ENCODE data around the gene DMD.

The DMD gene

DNA sequence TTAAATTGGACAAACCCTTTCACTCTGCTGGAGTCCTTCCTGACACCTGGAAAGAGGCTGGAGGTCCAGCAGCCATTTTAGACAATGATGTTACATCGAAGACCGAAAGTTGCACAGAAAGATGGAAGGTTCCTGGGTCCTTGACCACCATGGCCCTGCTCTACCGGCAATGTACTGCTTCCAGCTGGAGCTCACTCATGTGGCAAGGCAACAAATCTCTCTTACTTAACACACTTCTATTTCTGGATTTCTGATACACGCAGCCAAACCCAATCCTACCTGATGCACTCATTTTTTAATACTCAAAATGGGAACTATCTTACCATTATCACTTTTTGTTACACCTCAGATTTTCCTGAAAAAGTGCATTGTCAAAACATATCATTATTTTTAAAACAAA lies 33.1 kb downstream of the DMD start:
- no peaks in the 10 kb centered on the region for H3K27me3 Mint-ChIP-seq (ENCODE audit: low read depth)
- peaks cover 19% of the 10 kb centered on the region for H3K4me1 Mint-ChIP-seq
- no peaks in the 10 kb centered on the region for H3K36me3 Mint-ChIP-seq (ENCODE audit: low read depth)
- H3K4me3 Mint-ChIP-seq, result peak overlapping the region in 1 of 3 experiments; percentile 21
- H3K27ac Mint-ChIP-seq, result no peak overlapping the region
- no peaks in the 10 kb centered on the region for H3K9me3 Mint-ChIP-seq
- TF ChIP-seq, protein P1, sequence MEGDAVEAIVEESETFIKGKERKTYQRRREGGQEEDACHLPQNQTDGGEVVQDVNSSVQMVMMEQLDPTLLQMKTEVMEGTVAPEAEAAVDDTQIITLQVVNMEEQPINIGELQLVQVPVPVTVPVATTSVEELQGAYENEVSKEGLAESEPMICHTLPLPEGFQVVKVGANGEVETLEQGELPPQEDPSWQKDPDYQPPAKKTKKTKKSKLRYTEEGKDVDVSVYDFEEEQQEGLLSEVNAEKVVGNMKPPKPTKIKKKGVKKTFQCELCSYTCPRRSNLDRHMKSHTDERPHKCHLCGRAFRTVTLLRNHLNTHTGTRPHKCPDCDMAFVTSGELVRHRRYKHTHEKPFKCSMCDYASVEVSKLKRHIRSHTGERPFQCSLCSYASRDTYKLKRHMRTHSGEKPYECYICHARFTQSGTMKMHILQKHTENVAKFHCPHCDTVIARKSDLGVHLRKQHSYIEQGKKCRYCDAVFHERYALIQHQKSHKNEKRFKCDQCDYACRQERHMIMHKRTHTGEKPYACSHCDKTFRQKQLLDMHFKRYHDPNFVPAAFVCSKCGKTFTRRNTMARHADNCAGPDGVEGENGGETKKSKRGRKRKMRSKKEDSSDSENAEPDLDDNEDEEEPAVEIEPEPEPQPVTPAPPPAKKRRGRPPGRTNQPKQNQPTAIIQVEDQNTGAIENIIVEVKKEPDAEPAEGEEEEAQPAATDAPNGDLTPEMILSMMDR (IDR thresholded peaks at IDR 0.05; ENCODE audit: unreplicated experiment in 3 of 3), result no peak

DNA sequence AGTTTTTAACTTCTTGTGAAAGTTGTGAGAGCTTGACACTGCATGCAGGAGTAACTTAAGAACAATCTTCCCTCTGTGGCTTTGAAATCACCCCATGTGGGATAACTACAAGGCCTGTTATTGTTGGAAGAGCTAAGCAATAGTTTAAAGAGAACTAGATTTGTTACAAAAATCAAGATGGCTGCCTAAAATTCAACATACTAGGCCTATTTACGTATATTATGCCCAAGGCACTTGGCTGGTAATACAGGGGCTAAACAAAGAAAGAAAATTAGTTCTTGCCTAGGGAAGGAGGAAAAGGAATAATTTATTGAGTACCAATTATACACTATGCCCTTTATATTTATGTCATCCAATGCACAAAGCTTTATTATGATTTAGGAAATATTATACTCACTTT lies 36.1 kb downstream of the DMD start:
- Mint-ChIP-seq H3K4me3 (no peak overlapping the region), H3K27me3 (ENCODE audit: low read depth) (no peaks in the 10 kb centered on the region), H3K4me1 (peaks cover 11% of the 10 kb centered on the region), H3K27ac (no peak overlapping the region), H3K36me3 (ENCODE audit: low read depth) (no peaks in the 10 kb centered on the region), H3K9me3 (no peaks in the 10 kb centered on the region)
- TF ChIP-seq, protein P1 (IDR thresholded peaks at IDR 0.05; ENCODE audit: unreplicated experiment in 3 of 3), result no peak

DNA sequence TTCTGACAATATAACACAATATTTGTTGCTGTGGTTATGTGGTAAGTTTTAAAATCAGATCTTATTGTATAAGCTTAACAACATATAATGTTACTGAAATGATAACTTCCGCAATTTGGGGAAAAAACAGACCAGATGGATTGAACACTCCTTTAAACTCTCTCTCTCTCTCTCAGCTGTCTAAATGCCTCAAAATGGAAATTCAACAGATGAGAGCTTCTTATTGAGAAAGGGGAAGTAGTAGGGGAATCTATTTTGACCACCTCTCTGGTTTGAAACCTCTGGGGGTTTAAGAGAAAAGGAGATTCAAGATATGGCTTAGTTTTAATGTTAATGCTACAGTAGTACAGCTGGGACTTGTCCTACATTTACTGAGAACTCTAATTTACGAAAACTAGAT lies 40.3 kb downstream of the DMD start:
- Mint-ChIP-seq H3K9me3 (no peaks in the 10 kb centered on the region), H3K4me1 (peaks cover 2% of the 10 kb centered on the region), H3K27ac (no peak overlapping the region), H3K36me3 (ENCODE audit: low read depth) (no peaks in the 10 kb centered on the region), H3K27me3 (ENCODE audit: low read depth) (no peaks in the 10 kb centered on the region), H3K4me3 (no peak overlapping the region)
- TF ChIP-seq, protein P1 (IDR thresholded peaks at IDR 0.05; ENCODE audit: unreplicated experiment in 3 of 3), result no peak

DNA sequence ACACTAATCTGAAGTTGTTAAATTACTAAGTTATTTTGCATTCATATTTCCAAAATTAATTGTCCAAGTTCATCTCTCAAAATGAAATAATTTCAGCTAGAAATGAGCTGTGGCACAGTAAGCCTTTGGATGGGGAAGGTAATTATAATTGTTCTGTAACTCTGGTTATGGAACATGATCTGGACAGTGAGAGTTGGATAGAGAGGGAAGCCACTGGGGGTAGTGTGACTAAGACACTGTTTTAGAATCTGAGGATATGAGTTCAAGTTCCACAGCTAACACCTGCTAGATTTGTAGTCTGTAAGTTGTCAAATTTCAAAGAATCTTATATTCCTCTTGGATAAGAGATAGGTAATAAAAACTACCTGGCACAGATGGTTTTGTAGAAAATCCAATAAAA lies 49.5 kb downstream of the DMD start:
- H3K36me3 Mint-ChIP-seq (ENCODE audit: low read depth), result no peaks in the 10 kb centered on the region
- no peaks in the 10 kb centered on the region for H3K4me1 Mint-ChIP-seq
- TF ChIP-seq, protein P1 (IDR thresholded peaks at IDR 0.05; ENCODE audit: unreplicated experiment in 3 of 3), result no peak
- no peaks in the 10 kb centered on the region for H3K9me3 Mint-ChIP-seq
- no peaks in the 10 kb centered on the region for H3K27me3 Mint-ChIP-seq (ENCODE audit: low read depth)
- no peak overlapping the region for H3K27ac Mint-ChIP-seq
- no peak overlapping the region for H3K4me3 Mint-ChIP-seq

DNA sequence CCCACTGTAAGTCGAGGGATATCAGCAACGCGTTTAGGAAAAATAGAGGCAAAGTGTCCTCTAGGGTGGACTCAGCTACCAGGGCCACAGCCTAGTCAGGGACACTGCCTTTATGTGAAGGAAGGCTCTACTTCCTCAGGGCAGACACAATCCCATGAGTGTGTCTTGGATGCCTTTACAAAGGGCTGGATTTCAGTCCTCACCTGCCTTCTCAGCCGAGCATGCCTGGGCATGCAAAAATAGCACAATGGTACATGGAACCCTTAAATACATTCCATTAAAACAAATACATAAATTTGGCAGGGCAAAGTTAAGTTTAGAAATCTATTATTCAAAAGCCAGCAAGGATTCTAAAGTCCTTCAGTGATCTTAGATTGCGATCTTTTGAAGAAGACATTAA lies 51.1 kb downstream of the DMD start:
- Mint-ChIP-seq H3K27ac (no peak overlapping the region), H3K36me3 (ENCODE audit: low read depth) (no peaks in the 10 kb centered on the region), H3K4me3 (no peak overlapping the region), H3K27me3 (ENCODE audit: low read depth) (no peaks in the 10 kb centered on the region), H3K4me1 (no peaks in the 10 kb centered on the region), H3K9me3 (no peaks in the 10 kb centered on the region)
- TF ChIP-seq, protein P1 (IDR thresholded peaks at IDR 0.05; ENCODE audit: unreplicated experiment in 3 of 3), result no peak

DNA sequence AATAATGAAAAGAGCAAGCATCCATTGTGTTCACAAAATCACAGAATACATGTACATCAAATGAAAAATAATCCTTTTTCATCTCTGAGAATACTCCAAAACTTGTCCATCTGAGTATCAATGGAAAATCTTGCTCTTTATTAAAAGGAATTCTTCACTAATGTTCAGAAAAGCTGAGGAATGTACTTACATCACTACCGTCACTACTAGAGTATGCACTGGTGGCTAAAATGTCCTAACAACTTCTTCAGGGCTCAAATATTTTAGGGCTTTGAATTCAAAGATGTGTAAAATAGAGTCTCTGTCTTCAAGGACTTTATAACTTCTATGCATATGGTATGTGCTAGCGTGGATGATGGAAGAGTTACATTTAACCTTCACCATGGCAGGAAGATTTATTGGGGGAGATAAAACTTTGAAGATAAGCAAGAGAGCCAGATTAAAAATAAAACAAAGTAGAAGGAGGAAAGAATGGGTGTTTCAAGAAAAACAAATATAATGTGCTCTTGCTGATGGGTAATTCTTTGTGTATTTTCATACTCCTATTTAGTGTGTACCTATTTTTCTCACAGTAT lies 55.1 kb downstream of the DMD start:
- TF ChIP-seq, protein P1 (IDR thresholded peaks at IDR 0.05; ENCODE audit: unreplicated experiment in 3 of 3), result no peak
- no peaks in the 10 kb centered on the region for H3K36me3 Mint-ChIP-seq (ENCODE audit: low read depth)

More for the DNA sequence above, 55.1 kb downstream of the DMD start:
- no peaks in the 10 kb centered on the region for H3K4me1 Mint-ChIP-seq
- peak overlapping the region in 1 of 3 experiments; percentile 2 for H3K27ac Mint-ChIP-seq
- H3K4me3 Mint-ChIP-seq, result no peak overlapping the region
- no peaks in the 10 kb centered on the region for H3K9me3 Mint-ChIP-seq
- no peaks in the 10 kb centered on the region for H3K27me3 Mint-ChIP-seq (ENCODE audit: low read depth)
